GM18498 (cell line): Measurements from ENCODE around the gene SNUPN.
"Not testable (repeated sequence)": the region's sequence is repeated elsewhere in the genome, so short reads cannot be mapped to it uniquely, and the experiment has no call there.

Experiments
- ATAC-seq: cut with Tn5 transposase; IDR thresholded peaks from one replicate; pipeline ENCODE4 v1.9.1; 2021; ENCODE audit warnings: mild to moderate bottlenecking, moderate library complexity; ENCODE audit not compliant: unreplicated experiment

SNUPN gene

DNA sequence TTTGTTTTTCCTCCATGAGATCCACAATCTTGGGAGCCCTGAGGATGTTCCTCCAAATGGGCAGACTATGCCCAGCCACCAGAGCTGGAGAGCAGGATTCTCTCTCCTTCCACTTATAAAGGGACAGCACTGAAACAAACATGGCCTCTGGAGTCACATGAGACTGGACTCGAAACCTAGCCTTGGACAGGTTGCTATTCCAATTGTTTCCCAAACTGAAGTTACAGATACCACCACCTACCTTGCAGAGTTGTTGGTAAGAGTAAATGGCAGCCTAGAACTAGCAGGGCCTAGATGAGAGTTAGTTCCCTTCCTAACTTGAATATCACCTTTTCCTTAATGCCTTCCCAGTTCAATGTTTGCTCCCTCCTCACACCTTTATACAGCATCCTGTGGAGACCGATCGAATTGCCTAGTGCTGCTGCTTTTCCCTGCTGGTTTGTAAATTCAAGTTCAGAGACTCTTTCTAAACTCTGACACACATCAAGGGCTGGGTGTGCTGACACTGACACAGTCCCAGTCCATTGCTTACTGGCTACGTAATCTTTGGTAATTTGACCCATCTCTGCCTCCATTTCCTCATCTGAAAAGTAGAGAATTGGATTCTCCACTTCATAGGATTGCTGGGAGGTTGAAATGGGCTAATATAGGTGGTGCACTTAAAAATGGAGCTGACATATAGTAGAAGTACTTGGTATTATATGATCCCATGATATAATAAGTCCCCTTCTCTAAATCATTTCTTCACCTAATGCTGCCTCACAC lies 11.9 kb upstream of the SNUPN start:
- ATAC-seq = no peak

DNA sequence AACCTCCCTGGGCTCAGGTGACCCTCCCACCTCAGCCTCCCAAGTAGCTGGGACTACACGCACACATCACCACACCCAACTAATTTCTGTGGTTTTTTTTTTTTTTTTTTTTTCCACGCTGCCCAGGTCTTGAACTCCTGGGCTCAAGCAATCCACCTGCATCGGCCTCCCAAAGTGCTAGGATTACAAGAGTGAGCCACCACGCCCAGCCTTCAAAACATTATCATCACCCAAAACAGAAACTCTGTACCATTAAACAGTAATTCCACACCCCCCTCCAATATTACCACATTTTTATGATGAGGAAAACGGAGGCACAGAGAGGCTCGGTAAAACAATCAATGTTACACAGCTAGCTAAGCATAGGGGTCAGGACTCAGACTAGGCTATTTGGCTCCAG lies 10.5 kb upstream of the SNUPN start:
- ATAC-seq = no peak

GRCh38 chr15:75633922-75634321 lies 8.4 kb upstream of the SNUPN start:
- ATAC-seq = not testable (repeated sequence)

DNA sequence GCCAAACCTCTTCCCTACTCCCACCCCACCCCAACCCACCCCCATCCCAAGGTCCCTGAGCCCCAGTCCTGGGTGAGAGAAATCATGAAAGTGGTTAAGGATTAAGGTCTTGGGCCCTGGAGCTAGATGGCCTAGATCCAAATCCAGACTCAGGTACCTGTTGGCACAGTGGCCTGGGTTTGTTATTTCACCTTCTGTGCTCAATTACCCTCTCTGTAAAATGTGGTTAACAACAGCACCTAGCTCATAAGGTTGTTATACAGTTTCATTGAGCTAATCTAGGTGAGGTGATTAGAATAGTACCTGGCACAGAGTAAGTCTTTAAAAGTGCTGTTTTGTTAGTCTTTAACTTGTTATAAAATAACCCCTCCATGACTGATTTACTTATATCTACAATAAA lies 6.4 kb upstream of the SNUPN start:
- ATAC-seq = no peak

- ATAC-seq = no peak
Measured at GRCh38 chr15:75622505-75622904, 3.0 kb downstream of the SNUPN start.

- no peak for ATAC-seq
Measured at GRCh38 chr15:75620841-75621391, 4.6 kb downstream of the SNUPN start.

GRCh38 chr15:75620058-75620820 lies 5.3 kb downstream of the SNUPN start:
- no peak for ATAC-seq

GRCh38 chr15:75616766-75617165 lies 8.8 kb downstream of the SNUPN start:
- ATAC-seq = no peak

DNA sequence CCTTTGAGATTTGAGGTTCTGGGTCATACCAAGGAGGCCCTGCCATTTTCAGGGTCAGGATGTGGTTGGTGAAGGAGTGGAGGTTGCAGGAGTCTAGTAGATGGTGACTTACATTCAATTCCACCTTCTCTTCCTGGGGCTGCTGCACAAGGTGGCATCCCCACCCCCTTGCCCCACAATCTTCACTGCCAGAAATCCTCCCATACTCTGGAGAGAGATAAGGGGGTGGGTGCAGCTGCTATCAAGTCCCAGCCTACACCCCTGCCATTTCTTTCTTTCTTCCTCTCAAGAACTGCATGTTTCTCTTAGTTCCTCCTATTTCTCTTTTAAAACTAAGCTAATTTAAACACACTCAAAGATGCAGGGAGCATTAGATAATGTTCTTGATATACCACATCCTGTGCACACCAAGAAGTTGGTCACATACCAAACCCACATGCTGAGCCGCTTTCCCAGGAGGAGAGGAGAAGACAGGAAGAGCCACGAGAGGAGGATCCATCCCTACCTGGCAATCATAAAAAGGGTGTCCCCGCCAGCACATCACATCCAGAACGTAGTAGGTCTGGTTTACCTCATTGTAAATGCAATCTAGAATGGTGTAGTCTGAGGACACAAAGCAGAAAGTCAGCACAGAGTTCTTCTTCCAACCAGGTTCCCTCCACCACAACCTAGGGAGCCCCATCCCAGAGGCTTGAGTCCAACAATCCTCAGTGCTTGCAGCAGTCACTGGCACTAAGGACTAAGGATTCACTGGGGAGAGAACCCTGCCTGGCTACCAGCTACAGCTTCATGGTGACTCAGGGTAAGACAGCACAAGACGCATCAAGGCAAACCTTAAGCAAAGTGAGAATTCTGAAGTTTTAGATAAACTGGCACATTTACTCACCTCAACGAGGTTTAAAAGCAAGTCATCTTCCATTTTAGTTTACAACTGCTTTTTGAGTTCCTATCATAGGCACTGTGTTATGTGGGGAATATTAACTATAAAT lies 18.5 kb downstream of the SNUPN start:
- ATAC-seq = no peak

DNA sequence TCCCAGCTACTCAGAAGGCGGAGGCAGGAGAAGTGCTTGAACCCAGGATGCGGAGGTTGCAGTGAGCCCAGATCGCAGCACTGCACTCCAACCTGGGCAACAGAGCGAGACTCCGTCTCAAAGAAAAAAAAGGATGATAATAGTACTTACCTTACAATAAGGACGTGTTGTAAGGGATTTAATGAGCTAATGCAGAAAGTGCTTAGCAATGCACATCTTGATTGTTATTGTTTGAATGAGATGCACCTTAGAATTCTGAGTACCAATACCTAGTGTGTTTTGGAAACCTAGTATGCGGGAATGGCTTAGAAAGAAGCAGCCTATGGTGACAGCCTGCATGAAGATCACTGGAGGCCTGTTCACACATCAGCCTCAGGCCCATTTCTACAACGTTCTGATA lies 19.5 kb downstream of the SNUPN start:
- no peak for ATAC-seq

GRCh38 chr15:75599401-75599800 lies 26.1 kb downstream of the SNUPN start:
- ATAC-seq = no peak

DNA sequence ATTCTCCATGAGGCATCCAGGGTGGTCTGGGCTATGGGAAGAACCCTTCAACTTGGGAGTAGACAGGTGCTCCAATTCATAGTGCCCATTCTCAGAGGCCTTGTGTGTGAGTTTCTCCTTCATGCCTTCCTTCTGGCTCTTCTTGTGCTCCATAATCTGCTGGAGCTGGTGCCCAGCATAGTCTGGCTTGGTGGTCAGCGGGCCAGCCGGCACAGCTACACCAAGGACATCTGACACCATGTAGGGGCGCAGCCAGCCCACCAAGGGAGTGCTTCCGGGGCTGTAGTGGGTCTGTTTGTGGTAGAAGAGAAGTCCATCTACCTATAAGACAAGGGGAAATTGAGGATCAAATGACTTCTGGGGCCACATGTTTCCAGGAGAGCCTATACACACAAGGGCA lies 27.2 kb downstream of the SNUPN start:
- ATAC-seq = no peak

GRCh38 chr15:75597667-75598341 lies 27.7 kb downstream of the SNUPN start:
- ATAC-seq = no peak

DNA sequence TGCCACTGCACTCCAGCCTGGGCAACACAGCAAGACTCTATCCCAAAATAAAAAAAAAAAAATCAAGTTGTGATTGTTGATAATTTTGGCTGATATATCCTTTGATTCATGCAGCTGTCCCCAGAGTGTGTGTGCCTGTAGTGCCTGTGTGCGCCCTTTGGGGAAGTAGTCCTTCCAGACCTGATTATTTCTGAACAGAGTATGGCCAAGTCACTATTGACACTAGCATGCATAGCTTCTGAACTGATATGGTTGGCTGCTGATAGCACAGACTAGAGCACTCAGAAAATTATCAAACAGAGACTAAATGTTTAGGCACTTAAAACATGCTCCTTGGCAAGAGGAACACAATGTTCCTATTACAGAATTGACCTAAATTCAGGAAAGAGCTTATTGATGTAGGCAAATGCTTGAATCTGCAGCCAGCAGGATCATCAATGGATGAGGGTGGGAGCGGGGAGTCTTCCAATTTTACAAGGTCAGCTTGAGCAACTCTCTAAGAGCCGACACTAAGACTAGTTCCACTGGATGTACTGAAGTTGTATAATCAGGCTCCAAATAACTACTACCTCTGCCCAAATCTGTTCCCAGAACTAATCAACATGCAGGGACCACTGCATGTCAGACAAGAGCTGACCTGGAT lies 28.7 kb downstream of the SNUPN start:
- no peak for ATAC-seq

DNA sequence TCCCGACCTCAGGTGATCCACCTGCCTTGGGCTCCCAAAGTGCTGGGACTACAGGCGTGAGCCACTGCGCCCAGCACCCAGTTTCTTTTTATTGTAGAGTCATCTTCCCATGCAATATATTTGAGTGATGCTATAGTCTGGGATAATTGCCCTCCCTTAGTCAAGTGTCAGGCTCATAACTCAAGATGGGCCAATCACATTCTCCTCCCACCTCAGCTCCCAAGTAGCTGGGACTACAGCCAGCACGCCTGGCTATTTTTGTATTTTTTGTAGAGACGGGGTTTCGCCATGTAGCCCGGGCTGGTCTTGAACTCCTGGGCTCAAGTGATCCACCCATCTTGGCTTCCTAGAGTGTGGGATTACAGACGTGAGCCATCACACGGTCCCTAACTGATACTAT lies 31.2 kb downstream of the SNUPN start:
- no peak for ATAC-seq

DNA sequence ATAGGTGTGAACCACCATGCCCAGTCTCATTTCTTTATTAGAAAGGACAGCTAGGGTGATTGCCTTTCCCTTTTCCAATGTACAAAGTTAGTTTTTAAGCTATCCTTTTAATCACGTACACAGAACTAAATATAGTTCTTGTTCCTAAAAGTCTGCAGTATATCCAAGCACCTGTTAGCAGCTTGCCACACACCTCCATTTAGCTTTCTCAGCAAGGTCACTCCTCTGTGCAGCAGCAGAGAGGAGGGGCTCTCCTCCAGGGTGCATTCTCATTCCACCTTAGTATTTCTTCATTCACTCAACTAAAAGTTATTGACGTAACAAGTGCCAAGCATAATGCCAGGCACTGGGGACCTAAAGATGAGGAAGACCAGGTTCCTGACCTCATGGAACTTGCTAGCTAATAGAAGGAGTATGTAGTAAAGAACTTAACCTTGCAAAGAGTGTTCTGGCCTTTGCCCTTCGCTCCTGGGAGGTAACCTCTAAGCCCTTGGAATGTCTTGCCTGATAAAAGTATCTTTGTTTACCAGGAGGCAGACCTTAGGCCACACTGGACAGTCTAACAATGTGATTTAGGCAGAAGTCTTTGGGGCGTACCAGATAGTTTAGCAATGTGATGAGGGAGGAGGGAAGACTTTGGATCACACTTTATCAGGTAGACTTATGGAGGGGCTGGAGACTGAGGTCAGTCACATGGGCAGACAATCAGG lies 33.7 kb downstream of the SNUPN start:
- ATAC-seq = no peak

DNA sequence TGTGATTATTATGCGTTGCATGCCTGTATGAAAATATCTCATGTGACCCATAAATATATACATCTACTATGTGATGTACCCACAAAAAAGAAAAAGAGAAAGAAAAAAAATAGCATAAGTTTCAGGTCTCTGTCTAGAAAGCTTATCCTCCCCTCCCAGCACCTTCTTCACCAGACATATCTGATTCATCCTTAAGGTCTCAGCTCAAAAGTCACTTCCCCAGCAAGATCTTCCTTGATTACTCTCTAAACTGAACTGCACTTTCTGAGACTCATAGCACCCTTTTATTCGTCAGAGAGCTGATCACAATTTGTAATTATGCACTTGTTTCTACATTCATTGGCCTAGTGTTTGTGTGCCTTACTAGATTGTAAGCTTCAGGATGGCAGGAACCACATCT lies 35.3 kb downstream of the SNUPN start:
- ATAC-seq = no peak

DNA sequence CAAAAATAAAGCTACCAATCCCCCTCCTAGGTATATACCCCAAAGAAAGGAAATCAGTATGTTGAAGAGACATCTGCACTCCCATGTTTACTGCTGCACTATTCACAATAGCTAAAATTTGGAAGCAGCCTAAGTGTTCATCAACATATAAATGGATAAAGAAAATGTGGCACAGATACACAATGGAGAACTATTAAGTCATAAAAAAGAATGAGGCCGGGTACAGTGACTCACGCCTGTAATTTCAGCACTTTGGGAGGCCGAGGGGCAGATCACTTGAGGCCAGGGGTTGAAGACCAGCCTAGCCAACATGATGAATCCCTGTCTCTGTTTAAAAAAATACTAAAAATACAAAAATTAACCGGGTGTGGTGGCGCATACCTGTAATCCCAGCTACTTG lies 36.5 kb downstream of the SNUPN start:
- ATAC-seq = no peak

DNA sequence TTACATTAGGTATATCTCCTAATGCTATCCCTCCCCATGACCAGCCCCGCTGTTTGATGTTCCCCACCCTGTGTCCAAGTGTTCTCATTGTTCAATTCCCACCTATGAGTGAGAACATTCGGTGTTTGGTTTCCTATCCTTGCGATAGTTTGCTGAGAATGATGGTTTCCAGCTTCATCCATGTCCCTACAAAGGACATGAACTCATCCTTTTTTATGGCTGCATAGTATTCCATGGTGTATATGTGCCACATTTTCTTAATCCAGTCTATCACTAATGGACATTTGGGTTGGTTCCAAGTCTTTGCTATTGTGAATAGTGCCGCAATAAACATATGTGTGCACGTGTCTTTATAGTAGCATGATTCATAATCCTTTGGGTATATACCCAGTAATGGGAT lies 39.1 kb downstream of the SNUPN start:
- not testable (repeated sequence) for ATAC-seq
